GOT3 (cell line): ENCODE data around the gene SETD1A.
"Not testable (repeated sequence)": the region's sequence is repeated elsewhere in the genome, so short reads cannot be mapped to it uniquely, and the experiment has no call there.

Experiments used
- DNase-seq: peaks from one replicate; lab custom pipeline; 2025; ENCODE audit warnings: mixed read lengths; lab: John Stamatoyannopoulos, UW

The SETD1A gene

GRCh38 chr16:30998852-30999761, 41.6 kb downstream of the SETD1A start:
- DNase-seq = no peak

GRCh38 chr16:31000671-31001382, 43.3 kb downstream of the SETD1A start:
- DNase-seq = no peak

- no peak for DNase-seq
Measured at GRCh38 chr16:31001507-31002249, 44.1 kb downstream of the SETD1A start.

- no peak for DNase-seq
Measured at GRCh38 chr16:31002250-31002700, 44.7 kb downstream of the SETD1A start.

GRCh38 chr16:31002862-31003341, 45.3 kb downstream of the SETD1A start:
- no peak for DNase-seq

GRCh38 chr16:31003744-31004143, 46.2 kb downstream of the SETD1A start:
- no peak for DNase-seq

GRCh38 chr16:31004658-31005057, 47.1 kb downstream of the SETD1A start:
- no peak for DNase-seq

GRCh38 chr16:31005350-31006085, 48.0 kb downstream of the SETD1A start:
- no peak for DNase-seq

GRCh38 chr16:31006086-31006385, 48.5 kb downstream of the SETD1A start:
- no peak for DNase-seq

- no peak for DNase-seq
Measured at GRCh38 chr16:31006589-31006988, 49.0 kb downstream of the SETD1A start.

GRCh38 chr16:31007684-31008083, 50.1 kb downstream of the SETD1A start:
- DNase-seq = no peak

GRCh38 chr16:31008149-31008548, 50.6 kb downstream of the SETD1A start:
- no peak for DNase-seq

GRCh38 chr16:31008551-31008950, 51.0 kb downstream of the SETD1A start:
- DNase-seq = no peak

- DNase-seq = no peak
Measured at GRCh38 chr16:31009120-31009519, 51.6 kb downstream of the SETD1A start.

GRCh38 chr16:31009894-31010584, 52.5 kb downstream of the SETD1A start:
- DNase-seq = no peak

- DNase-seq = no peak
Measured at GRCh38 chr16:31010585-31011325, 53.2 kb downstream of the SETD1A start, which contains the start of gene STX1B. STX1B (minus strand) TSS chr16:31010638; CDS start chr16:31010396, 242 bp downstream.

GRCh38 chr16:31011815-31012214, 54.3 kb downstream of the SETD1A start:
- DNase-seq = not testable (repeated sequence)

- not testable (repeated sequence) for DNase-seq
Measured at GRCh38 chr16:31013292-31013691, 55.7 kb downstream of the SETD1A start.

GRCh38 chr16:31016018-31016417, 58.5 kb downstream of the SETD1A start:
- DNase-seq = no peak

GRCh38 chr16:31017756-31018155, 60.2 kb downstream of the SETD1A start:
- not testable (repeated sequence) for DNase-seq
